ENCODE data around the gene PRDX3. TPM values are rescaled to one million over a fixed set of nuclear protein-coding genes. Genes with fewer than 3 reads are reported as not detected.
"Not testable (repeated sequence)": the region's sequence is repeated elsewhere in the genome, so short reads cannot be mapped to it uniquely, and the experiment has no call there.

Gene PRDX3
- total RNA-seq, 1 donor from 2014 or later = 93.2 TPM

- Mint-ChIP-seq H3K27me3 (ENCODE audit: unreplicated experiment) (no peaks in the 10 kb centered on the region), H3K27ac (ENCODE audit: unreplicated experiment) (no peak overlapping the region), H3K36me3 (ENCODE audit: low read depth, unreplicated experiment) (no peaks in the 10 kb centered on the region), H3K4me1 (ENCODE audit: unreplicated experiment) (peaks cover 9% of the 10 kb centered on the region), H3K9me3 (ENCODE audit: unreplicated experiment) (no peaks in the 10 kb centered on the region), H3K4me3 (ENCODE audit: unreplicated experiment) (no peak overlapping the region)
- TF ChIP-seq CTCF (IDR thresholded peaks at IDR 0.05; ENCODE audit: unreplicated experiment) = no peak
- no peak for DNase-seq (ENCODE audit: low spot score)
Measured at GRCh38 chr10:119190353-119190752, 11.7 kb upstream of the PRDX3 start.

GRCh38 chr10:119189811-119190282, 11.2 kb upstream of the PRDX3 start:
- H3K36me3 Mint-ChIP-seq (ENCODE audit: low read depth, unreplicated experiment) = no peaks in the 10 kb centered on the region
- H3K27me3 Mint-ChIP-seq (ENCODE audit: unreplicated experiment) = no peaks in the 10 kb centered on the region
- H3K4me3 Mint-ChIP-seq (ENCODE audit: unreplicated experiment) = no peak overlapping the region
- H3K4me1 Mint-ChIP-seq (ENCODE audit: unreplicated experiment) = peaks cover 9% of the 10 kb centered on the region
- no peak overlapping the region for H3K27ac Mint-ChIP-seq (ENCODE audit: unreplicated experiment)
- TF ChIP-seq CTCF (IDR thresholded peaks at IDR 0.05; ENCODE audit: unreplicated experiment) = no peak
- H3K9me3 Mint-ChIP-seq (ENCODE audit: unreplicated experiment) = no peaks in the 10 kb centered on the region
- no peak for DNase-seq (ENCODE audit: low spot score)

- H3K27me3 Mint-ChIP-seq (ENCODE audit: unreplicated experiment) = peaks cover 2% of the 10 kb centered on the region
- H3K27ac Mint-ChIP-seq (ENCODE audit: unreplicated experiment) = no peak overlapping the region
- H3K4me3 Mint-ChIP-seq (ENCODE audit: unreplicated experiment) = no peak overlapping the region
- no peaks in the 10 kb centered on the region for H3K9me3 Mint-ChIP-seq (ENCODE audit: unreplicated experiment)
- no peak for TF ChIP-seq CTCF (IDR thresholded peaks at IDR 0.05; ENCODE audit: unreplicated experiment)
- no peaks in the 10 kb centered on the region for H3K4me1 Mint-ChIP-seq (ENCODE audit: unreplicated experiment)
- peaks cover 3% of the 10 kb centered on the region for H3K36me3 Mint-ChIP-seq (ENCODE audit: low read depth, unreplicated experiment)
- DNase-seq (ENCODE audit: low spot score) = no peak
Measured at GRCh38 chr10:119183664-119184412, 5.2 kb upstream of the PRDX3 start.

- not testable (repeated sequence) for H3K4me3 Mint-ChIP-seq (ENCODE audit: unreplicated experiment); H3K27ac Mint-ChIP-seq (ENCODE audit: unreplicated experiment); H3K27me3 Mint-ChIP-seq (ENCODE audit: unreplicated experiment); H3K4me1 Mint-ChIP-seq (ENCODE audit: unreplicated experiment); H3K9me3 Mint-ChIP-seq (ENCODE audit: unreplicated experiment); DNase-seq (ENCODE audit: low spot score)
- H3K36me3 Mint-ChIP-seq (ENCODE audit: low read depth, unreplicated experiment) = peaks cover 12% of the 10 kb centered on the region
Measured at GRCh38 chr10:119180850-119181400, 2.3 kb upstream of the PRDX3 start.

GRCh38 chr10:119177708-119178371, 772 bp downstream of the PRDX3 start:
- H3K4me1 Mint-ChIP-seq (ENCODE audit: unreplicated experiment) = peaks cover 16% of the 10 kb centered on the region
- H3K36me3 Mint-ChIP-seq (ENCODE audit: low read depth, unreplicated experiment) = peaks cover 13% of the 10 kb centered on the region
- peak overlapping the region; percentile 99 for H3K4me3 Mint-ChIP-seq (ENCODE audit: unreplicated experiment)
- H3K9me3 Mint-ChIP-seq (ENCODE audit: unreplicated experiment) = no peaks in the 10 kb centered on the region
- H3K27me3 Mint-ChIP-seq (ENCODE audit: unreplicated experiment) = peaks cover 7% of the 10 kb centered on the region
- no peak for TF ChIP-seq CTCF (IDR thresholded peaks at IDR 0.05; ENCODE audit: unreplicated experiment)
- DNase-seq (ENCODE audit: low spot score) = no peak
- H3K27ac Mint-ChIP-seq (ENCODE audit: unreplicated experiment) = peak overlapping the region; percentile 92

Measured in endothelial cell (in vitro differentiated cells).